Natural killer cell (primary cell): ENCODE results near the gene TRPC3. TPM values are rescaled to one million over a fixed set of nuclear protein-coding genes. Genes with fewer than 3 reads are reported as not detected.

Experiments
- ATAC-seq, 3 donors: fragments of 150-1000 bp in 2 of 3; fragments of 200-7000 bp in 1 of 3; cut with Tn5 transposase; 1 replicate in 1 of 3; 2 replicates in 2 of 3; pipeline ENCODE4 v1.10.0; 2021; ENCODE audit warnings: mild to moderate bottlenecking in 2 of 3, moderate library complexity in 2 of 3
- DNase-seq, 2 donors: peaks; one replicate each; pipeline versions ENCODE4 v3.0.0 to v3.0.0-alpha.2; 2013 to 2021; ENCODE audit warnings: mixed read lengths in 1 of 2
- H3K27ac ChIP-seq: one replicate; pipeline ENCODE4 v1.5.1; 2013; ENCODE audit warnings: mild to moderate bottlenecking, low read length
- H3K27me3 ChIP-seq: one replicate; pipeline ENCODE4 v1.6.1; 2013; ENCODE audit warnings: low read length; ENCODE audit not compliant: control insufficient read depth, insufficient read depth
- H3K36me3 ChIP-seq: one replicate; pipeline ENCODE4 v1.6.1; 2013; ENCODE audit warnings: low read length; ENCODE audit not compliant: control insufficient read depth, insufficient read depth
- H3K4me1 ChIP-seq: one replicate; pipeline ENCODE4 v1.6.1; 2013; ENCODE audit warnings: low read length; ENCODE audit not compliant: control insufficient read depth, insufficient read depth
- H3K4me3 ChIP-seq: one replicate; pipeline ENCODE4 v1.5.1; 2013; ENCODE audit warnings: low read length
- H3K9me3 ChIP-seq: one replicate; pipeline ENCODE4 v1.6.1; 2013; ENCODE audit warnings: low read length; ENCODE audit not compliant: control insufficient read depth, insufficient read depth
- H3K27ac Mint-ChIP-seq, 2 donors: one replicate each; pipeline ENCODE4 v1.8.0; 2022; ENCODE audit warnings: mild to moderate bottlenecking in 2 of 2, mixed read lengths in 2 of 2, moderate library complexity in 1 of 2
- H3K27me3 Mint-ChIP-seq, 2 donors: one replicate each; pipeline ENCODE4 v1.8.0; 2022; ENCODE audit warnings: low read depth in 2 of 2, mixed read lengths in 2 of 2
- H3K36me3 Mint-ChIP-seq: one replicate; pipeline ENCODE4 v1.8.0; 2022; ENCODE audit warnings: mixed read lengths
- H3K4me1 Mint-ChIP-seq, 2 donors: one replicate each; pipeline ENCODE4 v1.8.0; 2022; ENCODE audit warnings: mixed read lengths in 2 of 2
- H3K4me3 Mint-ChIP-seq: one replicate; pipeline ENCODE4 v1.8.0; 2022; ENCODE audit warnings: mild to moderate bottlenecking, moderate library complexity, mixed read lengths
- H3K9me3 Mint-ChIP-seq, 2 donors: one replicate each; pipeline ENCODE4 v1.8.0; 2022; ENCODE audit warnings: mixed read lengths in 2 of 2
- CTCF ChIP-seq: fragments of 200-600 bp; IDR thresholded peaks from one replicate; pipeline ENCODE4 v1.8.0; 2022; ENCODE audit warnings: antibody characterized with exemption
- WGBS: methylation state at CpG from one replicate; pipeline ENCODE4 v1.1.7; 2013; ENCODE audit warnings: missing lambda C conversion rate; ENCODE audit not compliant: insufficient coverage; 5-methylcytosine and 5-hydroxymethylcytosine counted together
- intact Hi-C: fragments of 100-400 bp; cut with micrococcal nuclease; formaldehyde crosslinking; loops from one replicate; pipeline ENCODE4 v1.14.2; 2022
- total RNA-seq, 4 donors: library from RNA; stranded (reverse); fragments of 120-200 nt in 1 of 4; gene quantifications; one replicate each; pipeline versions ENCODE4 v1.2.3 to v1.2.4, GENCODE V29; 2013 to 2022

The TRPC3 gene
- total RNA-seq = under 1 TPM; 0.34 to 0.88 (median 0.49) TPM
- 0.27 TPM for total RNA-seq (2013)

GRCh38 chr4:121951521-121952110 is at the start of gene TRPC3:
TRPC3 (minus strand) TSS chr4:121952060; CDS start chr4:121951680, 380 bp downstream.
- Histone ChIP-seq H3K27ac (no peak within 1 kb of the TSS), H3K9me3 (no peaks in the 10 kb centered on the region), H3K4me3 (peak within 1 kb of the TSS; percentile 45), H3K4me1 (peaks cover 14% of the 10 kb centered on the region), H3K36me3 (no peaks in the 10 kb centered on the region), H3K27me3 (peaks cover 7% of the 10 kb centered on the region)
- Mint-ChIP-seq H3K27ac (no peak within 1 kb of the TSS), H3K36me3 (no peaks in the 10 kb centered on the region), H3K9me3 (no peaks in the 10 kb centered on the region), H3K4me3 (peak within 1 kb of the TSS; percentile 91), H3K27me3 (peaks cover 40 to 48% of the 10 kb centered on the region in 2 donors), H3K4me1 (peaks cover 6 to 16% of the 10 kb centered on the region in 2 donors)
- ATAC-seq = peak; percentile 25 to 44 (median 41)
- TF ChIP-seq CTCF = no peak
- WGBS = under 1% methylated on average over 65 of the region's 69 CpGs
- peak in 1 of 2 donors; percentile 56 for DNase-seq
- intact Hi-C loops = no loop called here

- H3K36me3 ChIP-seq = no peaks in the 10 kb centered on the region
- H3K9me3 ChIP-seq = no peaks in the 10 kb centered on the region
- H3K27me3 ChIP-seq = peaks cover 7% of the 10 kb centered on the region
- no peaks in the 10 kb centered on the region for H3K4me1 ChIP-seq
- ATAC-seq (no peak), DNase-seq (no peak)
- TF ChIP-seq CTCF = no peak
- no peak overlapping the region for H3K27ac ChIP-seq
- H3K4me1 Mint-ChIP-seq = no peaks in the 10 kb centered on the region
- no peaks in the 10 kb centered on the region for H3K9me3 Mint-ChIP-seq
- peaks cover 15 to 17% of the 10 kb centered on the region in 2 donors for H3K27me3 Mint-ChIP-seq
- no peaks in the 10 kb centered on the region for H3K36me3 Mint-ChIP-seq
- intact Hi-C loops = loop anchor here (5.0 kb wide), 1 partner anchor 99 kb away; no protein-coding TSS in a partner anchor
- no peak overlapping the region for H3K4me3 ChIP-seq
- H3K27ac Mint-ChIP-seq = no peak overlapping the region
- H3K4me3 Mint-ChIP-seq = no peak overlapping the region
- 73% methylated on average over 3 of the region's 4 CpGs for WGBS
Measured at GRCh38 chr4:122000849-122001248, 49.0 kb upstream of the TRPC3 start.

- Mint-ChIP-seq H3K4me1 (no peaks in the 10 kb centered on the region), H3K36me3 (no peaks in the 10 kb centered on the region), H3K27ac (no peak overlapping the region), H3K4me3 (no peak overlapping the region), H3K27me3 (peaks cover 17 to 19% of the 10 kb centered on the region in 2 donors), H3K9me3 (no peaks in the 10 kb centered on the region)
- Histone ChIP-seq H3K27ac (no peak overlapping the region), H3K9me3 (no peaks in the 10 kb centered on the region), H3K36me3 (no peaks in the 10 kb centered on the region), H3K4me3 (no peak overlapping the region), H3K4me1 (no peaks in the 10 kb centered on the region), H3K27me3 (peaks cover 7% of the 10 kb centered on the region)
- ATAC-seq (no peak), DNase-seq (peak in 1 of 2 donors; percentile 14)
- intact Hi-C loops = no loop called here
- WGBS = 75% methylated on average over 4 of the region's 4 CpGs
- no peak for TF ChIP-seq CTCF
Measured at GRCh38 chr4:121998024-121998423, 46.2 kb upstream of the TRPC3 start.
